ENCODE data around the gene CCDC188.

The CCDC188 gene

GRCh38 chr22:20138868-20139267 lies 12.0 kb downstream of the CCDC188 start:
- Histone ChIP-seq H3K4me3 (replicated peaks; ENCODE audit: insufficient read depth, low read length) (no peak overlapping the region), H3K27ac (replicated peaks) (no peak overlapping the region), H3K27me3 (ENCODE audit: insufficient read depth, poor library complexity, severe bottlenecking) (no peaks in the 10 kb centered on the region)
- no peak for TF ChIP-seq GABPA (IDR thresholded peaks at IDR 0.05; ENCODE audit: low read depth)
- no peak for TF ChIP-seq SPI1 (IDR thresholded peaks at IDR 0.05; ENCODE audit: borderline replicate concordance, low read depth)
- TF ChIP-seq, protein P1, sequence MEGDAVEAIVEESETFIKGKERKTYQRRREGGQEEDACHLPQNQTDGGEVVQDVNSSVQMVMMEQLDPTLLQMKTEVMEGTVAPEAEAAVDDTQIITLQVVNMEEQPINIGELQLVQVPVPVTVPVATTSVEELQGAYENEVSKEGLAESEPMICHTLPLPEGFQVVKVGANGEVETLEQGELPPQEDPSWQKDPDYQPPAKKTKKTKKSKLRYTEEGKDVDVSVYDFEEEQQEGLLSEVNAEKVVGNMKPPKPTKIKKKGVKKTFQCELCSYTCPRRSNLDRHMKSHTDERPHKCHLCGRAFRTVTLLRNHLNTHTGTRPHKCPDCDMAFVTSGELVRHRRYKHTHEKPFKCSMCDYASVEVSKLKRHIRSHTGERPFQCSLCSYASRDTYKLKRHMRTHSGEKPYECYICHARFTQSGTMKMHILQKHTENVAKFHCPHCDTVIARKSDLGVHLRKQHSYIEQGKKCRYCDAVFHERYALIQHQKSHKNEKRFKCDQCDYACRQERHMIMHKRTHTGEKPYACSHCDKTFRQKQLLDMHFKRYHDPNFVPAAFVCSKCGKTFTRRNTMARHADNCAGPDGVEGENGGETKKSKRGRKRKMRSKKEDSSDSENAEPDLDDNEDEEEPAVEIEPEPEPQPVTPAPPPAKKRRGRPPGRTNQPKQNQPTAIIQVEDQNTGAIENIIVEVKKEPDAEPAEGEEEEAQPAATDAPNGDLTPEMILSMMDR (IDR thresholded peaks at IDR 0.05; ENCODE audit: insufficient read depth, low read length) = no peak
- TF ChIP-seq, protein P2, sequence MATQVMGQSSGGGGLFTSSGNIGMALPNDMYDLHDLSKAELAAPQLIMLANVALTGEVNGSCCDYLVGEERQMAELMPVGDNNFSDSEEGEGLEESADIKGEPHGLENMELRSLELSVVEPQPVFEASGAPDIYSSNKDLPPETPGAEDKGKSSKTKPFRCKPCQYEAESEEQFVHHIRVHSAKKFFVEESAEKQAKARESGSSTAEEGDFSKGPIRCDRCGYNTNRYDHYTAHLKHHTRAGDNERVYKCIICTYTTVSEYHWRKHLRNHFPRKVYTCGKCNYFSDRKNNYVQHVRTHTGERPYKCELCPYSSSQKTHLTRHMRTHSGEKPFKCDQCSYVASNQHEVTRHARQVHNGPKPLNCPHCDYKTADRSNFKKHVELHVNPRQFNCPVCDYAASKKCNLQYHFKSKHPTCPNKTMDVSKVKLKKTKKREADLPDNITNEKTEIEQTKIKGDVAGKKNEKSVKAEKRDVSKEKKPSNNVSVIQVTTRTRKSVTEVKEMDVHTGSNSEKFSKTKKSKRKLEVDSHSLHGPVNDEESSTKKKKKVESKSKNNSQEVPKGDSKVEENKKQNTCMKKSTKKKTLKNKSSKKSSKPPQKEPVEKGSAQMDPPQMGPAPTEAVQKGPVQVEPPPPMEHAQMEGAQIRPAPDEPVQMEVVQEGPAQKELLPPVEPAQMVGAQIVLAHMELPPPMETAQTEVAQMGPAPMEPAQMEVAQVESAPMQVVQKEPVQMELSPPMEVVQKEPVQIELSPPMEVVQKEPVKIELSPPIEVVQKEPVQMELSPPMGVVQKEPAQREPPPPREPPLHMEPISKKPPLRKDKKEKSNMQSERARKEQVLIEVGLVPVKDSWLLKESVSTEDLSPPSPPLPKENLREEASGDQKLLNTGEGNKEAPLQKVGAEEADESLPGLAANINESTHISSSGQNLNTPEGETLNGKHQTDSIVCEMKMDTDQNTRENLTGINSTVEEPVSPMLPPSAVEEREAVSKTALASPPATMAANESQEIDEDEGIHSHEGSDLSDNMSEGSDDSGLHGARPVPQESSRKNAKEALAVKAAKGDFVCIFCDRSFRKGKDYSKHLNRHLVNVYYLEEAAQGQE (IDR thresholded peaks at IDR 0.05; ENCODE audit: insufficient replicate concordance, low read depth) = no peak
- TF ChIP-seq POLR2AphosphoS5 (IDR thresholded peaks at IDR 0.05; ENCODE audit: low read depth) = no peak
- DNase-seq (ENCODE audit: low read depth in 1 of 2, low spot score in 1 of 2) = no peak

GRCh38 chr22:20138417-20138738 lies 12.5 kb downstream of the CCDC188 start:
- no peak overlapping the region for H3K27ac ChIP-seq (replicated peaks)
- H3K27me3 ChIP-seq (ENCODE audit: insufficient read depth, poor library complexity, severe bottlenecking) = no peaks in the 10 kb centered on the region
- TF ChIP-seq, protein P1 (IDR thresholded peaks at IDR 0.05; ENCODE audit: insufficient read depth, low read length) = no peak
- no peak for TF ChIP-seq POLR2AphosphoS5 (IDR thresholded peaks at IDR 0.05; ENCODE audit: low read depth)
- TF ChIP-seq SPI1 (IDR thresholded peaks at IDR 0.05; ENCODE audit: borderline replicate concordance, low read depth) = no peak
- no peak for TF ChIP-seq GABPA (IDR thresholded peaks at IDR 0.05; ENCODE audit: low read depth)
- TF ChIP-seq, protein P2 (IDR thresholded peaks at IDR 0.05; ENCODE audit: insufficient replicate concordance, low read depth) = no peak
- no peak for DNase-seq (ENCODE audit: low read depth in 1 of 2, low spot score in 1 of 2)
- H3K4me3 ChIP-seq (replicated peaks; ENCODE audit: insufficient read depth, low read length) = no peak overlapping the region

- TF ChIP-seq POLR2AphosphoS5 (IDR thresholded peaks at IDR 0.05; ENCODE audit: low read depth) (no peak), SPI1 (IDR thresholded peaks at IDR 0.05; ENCODE audit: borderline replicate concordance, low read depth) (no peak), GABPA (IDR thresholded peaks at IDR 0.05; ENCODE audit: low read depth) (no peak)
- TF ChIP-seq, protein P2 (IDR thresholded peaks at IDR 0.05; ENCODE audit: insufficient replicate concordance, low read depth) = no peak
- TF ChIP-seq, protein P1 (IDR thresholded peaks at IDR 0.05; ENCODE audit: insufficient read depth, low read length) = no peak
- no peak overlapping the region for H3K27ac ChIP-seq (replicated peaks)
Observed at GRCh38 chr22:20137671-20138416, 13.0 kb downstream of the CCDC188 start.

More at GRCh38 chr22:20137671-20138416, 13.0 kb downstream of the CCDC188 start:
- Histone ChIP-seq H3K27me3 (ENCODE audit: insufficient read depth, poor library complexity, severe bottlenecking) (peaks cover under 1% of the 10 kb centered on the region), H3K4me3 (replicated peaks; ENCODE audit: insufficient read depth, low read length) (no peak overlapping the region)
- DNase-seq (ENCODE audit: low read depth in 1 of 2, low spot score in 1 of 2) = no peak
